Stimulated activated CD8-positive, alpha-beta memory T cell treated with anti-CD3 and anti-CD28 coated beads, Interleukin-12 subunit alpha, Interleukin-12 subunit beta, amount 100 ng/mL, for 1 hour (primary cell): ENCODE results near the gene NRP1.

Source experiments
- DNase-seq: peaks from one replicate; pipeline ENCODE4 v3.0.0-alpha.2; 2020; ENCODE audit warnings: low read depth

NRP1 gene

DNA sequence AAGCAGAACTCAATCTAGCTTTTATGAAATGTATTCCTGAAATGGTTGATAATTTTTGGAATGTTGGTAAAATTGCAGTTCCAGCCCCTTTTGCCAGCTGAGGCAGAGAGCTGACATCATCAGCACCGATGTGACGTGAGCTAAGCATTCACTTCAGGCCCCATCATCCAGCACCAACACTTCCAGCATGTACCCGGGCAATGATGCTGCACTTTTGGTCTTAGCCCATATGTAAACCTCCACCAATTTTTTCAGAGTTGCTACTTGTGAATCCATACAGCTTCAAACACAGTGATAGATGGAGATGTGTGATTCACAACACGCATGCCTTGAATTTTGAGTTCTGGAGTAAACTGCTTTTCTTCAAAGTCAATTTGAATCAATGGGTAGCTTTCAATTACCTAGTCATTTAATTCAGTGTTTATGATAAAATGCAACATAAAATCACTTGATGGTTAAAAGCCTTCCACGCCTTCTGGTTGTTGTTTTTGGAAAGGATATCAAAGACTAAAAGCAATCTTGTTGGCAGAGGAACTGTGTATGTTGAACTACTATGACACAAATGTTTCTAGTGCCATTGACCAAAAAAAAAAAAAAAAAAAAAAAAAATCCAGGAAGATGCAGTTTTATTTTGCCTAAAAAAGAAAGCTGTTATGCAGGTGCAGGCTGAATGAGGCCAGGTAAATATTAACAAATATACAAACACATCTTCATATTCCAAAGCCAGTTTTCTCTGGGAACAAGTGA is 73.9 kb downstream of the NRP1 start:
- no peak for DNase-seq

DNA sequence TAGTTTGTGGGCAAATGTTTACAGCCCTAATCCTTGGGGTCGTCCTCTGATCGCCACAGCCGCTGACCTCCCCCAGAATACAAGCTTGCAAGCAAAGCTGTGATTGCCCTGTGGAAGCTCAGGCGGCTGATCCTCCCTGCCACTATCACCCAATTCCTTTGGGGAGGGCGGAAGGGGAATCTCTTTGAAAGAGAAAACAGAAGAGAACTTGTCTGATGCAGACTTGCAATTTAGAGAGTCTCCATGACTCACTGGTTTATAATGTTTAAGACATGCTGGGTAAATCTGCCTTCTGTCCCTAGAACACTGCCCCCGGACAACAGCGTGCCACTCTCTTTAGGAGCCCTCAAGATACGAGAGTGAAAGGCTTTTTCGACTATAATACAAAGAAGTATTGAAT is 75.5 kb downstream of the NRP1 start:
- no peak for DNase-seq

DNA sequence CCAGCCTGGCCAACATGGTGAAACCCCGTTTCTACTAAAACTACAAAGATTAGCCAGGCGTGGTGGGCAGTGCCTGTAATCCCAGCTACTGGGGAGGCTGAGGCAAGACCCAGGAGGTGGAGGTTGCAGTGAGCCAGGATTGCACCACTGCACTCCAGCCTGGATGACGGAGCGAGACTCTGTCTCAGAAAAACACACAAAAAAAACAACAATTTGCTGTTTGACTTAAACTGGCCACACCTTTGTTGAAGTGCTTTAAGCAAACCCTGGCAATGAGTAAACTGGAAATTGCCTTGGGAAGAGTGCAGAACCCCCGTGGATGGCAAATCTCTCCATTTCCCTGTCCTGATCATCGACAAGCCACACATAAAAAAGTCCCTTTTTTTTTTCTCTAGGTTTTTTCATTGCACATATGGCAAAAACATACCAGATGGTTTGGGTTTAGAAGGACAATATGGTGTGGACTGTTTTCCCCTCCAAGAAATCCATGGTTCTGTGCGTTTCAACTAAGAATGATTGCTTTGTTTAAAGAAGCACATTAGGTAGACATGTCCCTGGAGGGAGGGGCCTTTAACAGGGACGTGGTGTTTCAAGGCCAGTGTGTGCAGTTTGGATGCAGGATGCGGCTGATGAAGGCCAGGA is 76.9 kb downstream of the NRP1 start:
- DNase-seq: no peak

DNA sequence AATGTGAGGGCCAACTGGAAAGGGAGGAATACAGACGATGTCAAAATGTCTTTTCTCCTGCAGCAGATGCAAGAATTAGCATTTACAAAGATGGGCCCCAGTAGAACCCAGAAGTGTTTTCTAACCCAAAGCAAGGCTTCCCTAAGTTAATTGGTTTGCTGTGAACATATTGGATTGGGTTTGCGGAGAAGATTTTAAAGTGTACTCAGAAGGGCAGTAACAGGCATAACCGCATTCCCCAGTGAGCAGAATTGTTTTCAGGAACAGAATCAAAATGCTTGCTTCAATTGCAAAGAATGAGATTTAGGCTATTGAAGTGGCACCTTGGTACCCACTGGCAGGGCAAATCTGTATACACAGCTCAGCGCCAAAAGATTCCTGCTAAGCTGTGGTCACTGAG is 78.0 kb downstream of the NRP1 start:
- DNase-seq: no peak

DNA sequence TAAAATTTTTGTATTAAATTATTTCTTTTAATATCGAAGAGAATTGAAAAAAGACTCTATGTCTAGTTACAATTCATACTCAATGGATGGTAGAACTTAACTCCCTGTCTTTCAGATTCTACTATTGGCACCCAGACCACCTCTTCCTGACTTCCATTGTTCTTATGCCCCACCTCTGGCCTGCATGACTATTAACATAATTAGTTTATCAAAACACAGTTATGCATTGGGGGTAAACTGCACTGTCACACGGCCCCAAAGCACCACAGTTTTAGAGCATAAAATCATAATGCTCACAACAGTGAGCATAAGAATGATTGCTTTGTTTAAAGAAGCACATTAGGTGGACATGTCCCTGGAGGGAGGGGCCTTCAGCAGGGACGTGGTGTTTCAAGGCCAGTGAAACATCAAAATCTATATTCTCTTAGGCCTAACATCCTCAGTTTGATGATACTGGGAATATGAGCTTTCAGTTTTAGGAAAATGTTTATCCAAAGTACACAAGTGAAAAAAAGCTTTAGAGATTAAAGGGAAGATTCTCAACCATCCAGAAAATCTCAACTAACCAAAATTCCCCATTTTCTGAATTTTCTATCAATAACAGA is 79.8 kb downstream of the NRP1 start:
- no peak for DNase-seq

DNA sequence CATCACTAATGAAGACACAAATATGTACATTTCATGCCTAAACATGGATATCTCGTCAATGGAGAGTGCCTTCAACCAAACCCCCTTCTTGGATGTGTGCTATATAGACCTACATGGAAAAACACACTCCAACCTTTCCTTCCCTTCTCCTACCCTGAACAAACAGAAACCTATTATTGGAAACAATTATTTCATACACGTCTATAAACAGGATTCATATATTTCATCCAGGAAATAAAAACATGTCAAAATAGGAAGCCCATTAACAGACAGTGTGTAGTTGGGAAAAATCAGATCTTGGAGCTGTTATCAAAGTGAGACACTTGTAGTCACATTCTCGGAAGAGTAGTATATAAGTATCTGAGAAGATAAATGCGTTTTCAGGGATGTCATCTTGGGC is 81.1 kb downstream of the NRP1 start:
- no peak for DNase-seq

DNA sequence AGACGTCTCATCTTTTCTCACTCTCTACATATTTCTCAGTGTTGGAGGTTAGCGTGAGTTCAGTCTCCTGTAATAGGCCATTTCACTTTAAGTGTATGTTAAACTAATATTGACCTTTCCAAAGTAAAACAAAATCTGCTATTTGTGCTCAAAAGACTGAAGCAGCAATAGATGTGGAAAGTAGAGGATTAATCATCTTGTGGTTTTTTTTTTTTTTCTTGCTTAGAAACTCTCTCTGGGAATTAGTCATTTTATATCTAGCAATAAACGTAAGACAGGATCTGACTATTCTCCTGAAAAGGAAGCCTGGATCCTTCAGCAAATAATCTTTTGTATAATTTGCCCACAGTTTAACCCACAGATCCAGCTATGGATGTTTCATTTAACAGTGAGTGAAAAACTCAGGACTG is 81.7 kb downstream of the NRP1 start:
- DNase-seq: no peak

DNA sequence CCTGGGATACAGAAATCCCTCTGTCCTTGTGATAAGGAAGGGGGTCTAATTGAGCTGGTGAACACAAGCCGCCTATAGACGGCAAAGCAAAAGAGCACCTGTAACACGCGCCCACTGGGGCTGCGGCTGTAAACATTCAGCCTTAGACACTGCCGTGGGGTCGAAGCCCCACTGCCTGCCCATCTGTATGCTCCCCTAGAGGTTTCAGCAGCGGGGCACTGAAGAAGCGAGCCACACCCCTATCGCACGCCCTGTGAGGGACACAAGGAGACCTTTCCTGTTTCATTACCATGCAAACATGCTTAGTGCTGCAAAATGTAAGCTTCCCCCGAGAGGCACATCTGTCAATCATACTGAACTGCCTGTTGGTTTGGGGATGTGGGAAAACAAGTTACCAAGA is 82.1 kb downstream of the NRP1 start:
- no peak for DNase-seq

DNA sequence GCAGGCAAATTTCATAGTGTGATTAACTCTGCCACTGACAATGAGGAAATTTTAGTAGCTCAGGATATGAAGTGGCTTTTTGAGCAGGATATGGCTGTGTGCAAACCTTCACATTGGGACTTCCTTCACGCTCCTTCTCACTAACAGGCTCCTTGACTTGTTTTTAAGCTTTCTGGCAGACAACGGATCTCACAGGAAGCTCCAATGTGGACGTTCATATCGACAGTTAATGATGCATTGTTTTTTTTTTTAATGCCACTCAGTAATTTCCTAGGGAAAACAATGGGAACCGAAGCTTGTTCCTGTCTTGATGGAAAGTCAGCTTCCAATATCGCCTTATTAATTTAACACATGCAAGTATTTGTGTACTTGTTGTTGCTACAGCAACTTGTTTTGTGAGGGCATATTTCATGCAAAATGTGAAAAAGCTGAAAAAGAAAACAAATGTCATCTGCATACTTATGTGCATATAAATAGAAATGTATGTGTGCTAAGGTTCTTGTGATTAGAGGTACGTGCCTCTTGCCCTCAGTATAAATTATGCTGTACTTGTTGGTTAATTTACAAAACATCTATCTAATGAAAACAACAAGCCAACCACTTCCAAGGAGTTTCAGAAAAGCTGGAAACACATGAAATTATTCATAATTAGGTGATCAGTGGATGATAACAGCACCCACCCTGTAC is 84.7 kb downstream of the NRP1 start:
- DNase-seq: no peak

DNA sequence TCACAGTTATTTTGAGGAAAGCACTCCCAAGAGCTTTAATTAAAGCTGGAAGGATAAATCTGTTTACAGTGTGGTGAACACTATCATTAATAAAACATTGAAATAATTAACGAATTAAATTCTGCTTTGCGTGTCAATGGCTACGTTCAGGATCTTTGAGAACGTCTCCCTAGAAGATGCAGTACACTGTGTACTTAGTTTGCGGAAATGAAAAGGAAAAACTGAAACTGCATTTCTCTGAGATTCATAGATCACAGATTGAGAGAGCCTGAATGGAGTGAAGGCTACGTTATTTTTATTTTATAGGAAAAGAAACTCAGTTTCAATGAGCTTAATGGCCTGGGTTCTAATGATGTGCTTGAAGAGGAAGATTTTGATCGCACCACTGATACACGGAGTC is 85.3 kb downstream of the NRP1 start:
- DNase-seq: no peak

DNA sequence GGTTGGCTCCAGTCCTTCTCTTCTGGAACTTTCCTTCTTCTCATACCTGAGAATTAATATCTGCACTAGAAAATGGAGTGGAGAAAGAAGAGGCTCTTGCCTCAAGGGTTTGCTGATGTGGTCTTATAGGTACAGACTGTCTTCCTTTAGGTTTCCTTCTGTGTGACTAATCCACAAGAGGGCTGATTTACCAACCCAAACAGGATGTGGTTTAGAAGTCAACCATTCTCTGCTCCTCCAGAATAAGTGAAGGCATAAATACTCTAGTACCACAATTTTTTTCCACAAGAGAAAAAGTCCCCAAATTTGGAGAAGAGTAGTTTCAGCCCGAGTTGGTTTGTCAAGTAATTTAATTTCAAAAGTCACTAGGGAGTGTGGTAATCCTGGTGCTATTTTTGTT is 85.8 kb downstream of the NRP1 start:
- DNase-seq: no peak

DNA sequence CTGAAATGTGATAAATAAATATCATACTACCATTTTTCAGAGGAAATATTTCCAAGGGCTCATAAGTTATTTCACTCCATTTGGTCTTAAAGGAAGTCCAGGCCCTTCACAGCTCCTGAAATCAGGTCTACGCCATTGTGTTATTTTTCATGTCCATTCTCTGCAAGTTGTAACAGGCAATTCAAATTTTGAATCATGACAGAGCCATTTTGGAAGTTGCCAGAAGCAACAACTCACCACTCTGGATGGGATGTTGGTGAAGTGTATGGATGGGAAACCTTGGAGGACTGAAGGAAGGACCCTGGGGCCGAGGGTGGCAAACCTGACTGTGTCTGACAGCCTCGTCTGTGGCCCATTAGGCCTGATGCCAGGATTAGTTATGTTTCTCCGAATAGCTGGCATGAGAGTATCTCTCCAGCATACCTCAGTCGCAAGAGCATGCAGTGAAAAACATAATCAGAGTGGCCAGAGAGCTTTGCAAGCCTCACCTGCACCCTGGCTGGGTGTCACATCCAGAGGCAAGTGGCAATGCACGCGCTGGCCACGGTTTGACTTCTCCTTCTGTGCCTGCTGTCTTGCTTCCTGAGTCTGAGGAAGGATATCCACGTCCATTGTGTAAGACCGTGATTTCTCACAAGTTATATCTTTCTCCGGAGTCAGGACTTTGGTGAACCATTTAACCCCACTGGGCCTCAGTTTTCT is 87.1 kb downstream of the NRP1 start:
- DNase-seq: no peak

DNA sequence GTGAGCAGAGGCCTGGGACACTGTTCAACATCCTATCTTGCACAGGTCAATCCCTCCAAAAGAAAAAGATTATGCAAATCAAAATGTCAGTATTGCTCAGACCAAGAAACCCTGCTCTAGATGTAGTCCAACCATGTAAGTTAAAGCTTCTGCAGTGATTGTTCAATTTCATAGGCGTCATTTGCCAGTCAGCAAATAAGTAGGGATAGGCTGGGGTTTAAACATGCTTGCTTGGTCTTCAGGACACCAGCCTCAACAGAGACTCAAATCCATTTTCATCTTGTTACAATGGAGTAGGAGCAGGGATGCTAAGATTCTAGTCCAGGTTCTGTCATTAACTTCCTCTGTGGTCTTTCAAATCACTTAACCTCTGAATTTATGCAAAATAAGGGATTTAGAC is 89.1 kb downstream of the NRP1 start:
- no peak for DNase-seq

DNA sequence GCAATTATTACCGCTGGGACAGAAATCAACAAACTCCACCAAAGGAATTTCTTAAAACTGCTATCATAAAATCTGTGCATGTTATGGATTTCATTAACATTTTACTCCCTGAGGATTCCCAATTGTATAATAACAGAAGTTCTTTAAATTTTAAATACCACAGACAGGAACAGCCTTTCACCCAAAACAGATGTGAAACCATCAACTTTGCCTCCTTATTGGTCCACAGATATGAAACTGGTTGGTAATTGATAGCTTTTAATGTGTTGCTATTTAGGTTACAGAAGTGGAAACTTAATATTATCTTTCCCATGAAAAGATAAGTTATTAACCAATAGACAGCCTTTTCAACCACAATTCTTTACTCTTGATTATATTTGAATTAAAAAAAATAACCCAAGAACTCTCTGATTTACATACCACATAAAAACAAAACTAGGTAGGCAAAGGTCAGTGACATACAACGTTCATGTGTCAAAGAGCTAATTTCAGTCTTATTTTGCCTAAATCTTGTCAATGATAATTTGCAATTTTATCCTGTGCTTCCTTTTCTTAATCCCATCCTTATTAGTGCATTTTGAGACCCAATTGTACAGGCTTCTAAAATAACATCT is 90.0 kb downstream of the NRP1 start:
- DNase-seq: no peak

DNA sequence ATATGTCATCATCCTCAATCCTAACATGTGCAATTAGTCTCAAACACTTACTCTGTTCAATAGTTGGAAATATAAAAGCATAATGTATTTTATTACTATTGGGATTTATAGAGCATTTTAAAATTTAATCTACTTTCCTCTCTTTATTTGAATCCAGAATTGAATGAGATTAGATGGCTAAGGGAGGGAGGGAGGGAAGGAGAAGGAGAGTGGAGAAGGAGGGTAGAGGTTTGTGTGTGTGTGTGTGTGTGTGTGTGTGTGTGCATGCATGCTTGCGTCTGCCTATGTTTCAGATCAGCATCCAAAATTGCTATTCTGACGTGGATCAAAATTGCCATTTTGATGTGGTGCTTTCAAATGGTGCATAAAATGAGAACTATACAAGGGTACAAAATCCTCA is 90.8 kb downstream of the NRP1 start:
- no peak for DNase-seq

DNA sequence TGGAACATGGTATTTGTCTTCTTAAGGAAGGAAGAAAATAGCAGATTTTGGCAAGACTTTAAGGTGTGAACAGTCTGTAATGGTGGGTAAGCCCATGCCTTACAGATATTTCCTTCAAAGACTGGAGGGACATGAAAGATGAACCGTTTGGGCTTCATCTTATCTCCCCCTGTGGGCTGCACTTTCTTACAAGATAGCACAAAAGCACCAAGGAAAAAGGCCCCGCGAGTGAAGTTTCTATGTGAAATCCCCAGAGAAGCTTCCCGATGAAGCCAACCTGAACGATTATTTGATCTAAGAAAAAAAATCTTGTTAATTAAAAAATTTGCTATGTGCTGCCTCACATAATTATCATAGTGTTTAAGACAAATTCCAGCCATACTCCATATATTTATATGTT is 91.5 kb downstream of the NRP1 start:
- no peak for DNase-seq

DNA sequence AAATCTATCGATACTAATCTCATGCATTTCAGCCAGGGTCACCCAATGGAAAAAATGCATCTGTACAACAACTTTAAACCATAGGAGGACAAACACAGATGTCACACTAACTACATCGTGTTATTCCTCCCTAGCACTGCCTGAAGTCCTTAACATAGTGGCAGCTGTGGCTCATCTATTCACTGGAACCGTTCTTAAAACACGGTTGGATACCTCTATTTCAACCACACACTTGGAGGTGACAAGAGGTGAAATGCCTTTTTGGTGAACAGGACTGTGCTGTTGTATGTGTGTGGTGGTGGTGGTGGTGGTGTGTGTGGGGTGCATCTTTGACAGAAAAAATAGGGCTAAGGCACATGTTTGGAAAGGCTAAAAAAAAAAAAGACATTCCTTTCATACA is 93.1 kb downstream of the NRP1 start:
- no peak for DNase-seq

DNA sequence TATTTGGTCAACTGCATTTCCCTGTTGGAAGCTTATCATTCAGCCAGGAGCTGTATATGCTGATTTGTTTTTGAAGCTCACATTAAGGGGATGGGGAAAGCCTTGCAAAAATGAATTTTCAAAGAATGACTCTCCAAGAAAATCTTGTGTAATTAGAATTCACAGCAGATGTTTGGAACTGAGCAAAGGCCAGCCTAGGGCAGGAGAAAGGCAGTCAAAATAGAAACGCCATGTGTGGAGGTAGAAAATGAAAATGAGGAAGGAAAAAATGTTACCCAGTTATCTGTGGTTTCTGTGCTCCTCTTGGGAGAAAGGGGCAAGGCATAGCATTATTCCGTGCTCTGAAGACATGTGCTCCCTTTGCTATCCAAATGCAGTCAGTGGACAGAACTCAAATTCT is 93.5 kb downstream of the NRP1 start:
- no peak for DNase-seq

DNA sequence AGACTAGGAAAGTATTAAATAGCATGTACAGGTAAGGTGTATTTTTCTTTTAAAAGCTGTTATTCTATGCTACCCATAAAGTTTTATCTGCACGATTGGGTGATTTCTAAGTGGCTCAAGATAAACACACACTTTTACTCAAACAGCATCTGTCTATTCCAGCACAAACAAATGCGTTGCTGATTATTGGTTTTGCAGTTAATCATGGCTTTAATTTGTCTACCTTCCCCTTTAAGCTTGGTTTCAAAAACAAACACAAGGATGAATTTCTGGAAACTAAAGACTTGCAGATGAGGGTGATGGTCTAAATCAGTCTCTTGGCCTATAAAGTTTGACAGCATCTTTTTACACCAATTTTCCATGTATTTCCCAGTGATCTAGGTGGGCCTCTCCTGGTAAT is 94.2 kb downstream of the NRP1 start:
- DNase-seq: no peak

DNA sequence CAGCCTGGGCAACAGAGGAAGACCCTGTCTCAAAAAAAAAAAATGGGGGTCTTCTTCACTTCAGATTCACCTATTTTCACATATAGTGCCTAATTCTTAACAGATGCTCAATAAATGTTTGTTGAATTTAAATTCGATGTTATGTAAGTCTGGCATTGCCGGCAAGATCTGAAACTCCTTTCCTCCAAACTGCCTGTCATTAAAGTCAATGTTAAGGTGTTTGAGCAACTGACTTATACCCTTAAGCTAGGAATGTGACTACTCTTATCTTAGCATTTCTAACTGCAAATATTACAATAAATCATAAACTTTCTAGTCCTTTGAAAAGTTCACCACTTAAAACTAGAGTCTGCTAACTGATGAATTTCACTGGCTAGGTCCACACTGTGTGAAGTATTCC is 95.2 kb downstream of the NRP1 start:
- DNase-seq: no peak

DNA sequence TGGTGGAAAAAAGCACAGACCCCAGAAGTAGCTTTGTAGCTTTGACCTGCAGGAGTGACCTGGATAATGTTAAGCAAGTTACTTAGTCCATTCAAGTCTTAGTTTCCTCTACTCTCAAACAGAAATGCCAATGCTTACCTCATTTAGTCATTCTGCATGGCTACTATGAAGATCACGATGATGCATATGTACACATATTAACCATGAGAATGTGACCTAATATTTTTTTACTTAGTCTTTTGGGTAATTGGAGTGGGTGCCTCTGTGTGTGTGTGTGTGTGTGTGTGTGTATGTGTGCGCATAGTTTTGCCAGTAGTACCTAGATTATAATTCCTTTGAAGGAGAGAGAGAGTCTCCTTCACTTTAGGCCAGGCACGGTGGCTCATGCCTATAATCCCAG is 95.8 kb downstream of the NRP1 start:
- DNase-seq: no peak
